ENCODE measurements around the gene SMIM24. TPM values are rescaled to one million over a fixed set of nuclear protein-coding genes. Genes with fewer than 3 reads are reported as not detected.

Gene SMIM24
- total RNA-seq, 1 experiment from 2014 or later: not detected

DNA sequence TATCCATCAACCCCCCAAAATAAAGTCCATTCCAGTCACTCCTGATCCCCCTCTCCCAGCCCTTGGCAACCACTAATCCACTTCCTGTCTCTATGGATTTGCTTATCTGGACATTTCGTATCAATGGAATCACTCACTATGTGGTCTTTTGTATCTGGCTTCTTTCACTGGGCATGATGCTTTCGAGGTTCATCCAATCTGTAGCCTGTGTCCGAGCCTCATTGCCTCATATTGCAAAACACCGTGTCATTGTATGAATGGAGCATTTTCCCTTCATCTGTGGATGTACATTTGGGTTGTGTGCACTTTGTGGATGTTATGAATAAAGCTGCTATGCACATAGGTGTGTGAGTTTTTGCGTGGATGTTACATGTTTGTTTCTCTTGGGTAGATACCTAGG, 24.4 kb upstream of the SMIM24 start:
- in situ Hi-C loops (cut with HindIII; ENCODE audit: low pct_unique_long_range_greater_than_20kb, low sequenced_read_pairs): no loop called here

DNA sequence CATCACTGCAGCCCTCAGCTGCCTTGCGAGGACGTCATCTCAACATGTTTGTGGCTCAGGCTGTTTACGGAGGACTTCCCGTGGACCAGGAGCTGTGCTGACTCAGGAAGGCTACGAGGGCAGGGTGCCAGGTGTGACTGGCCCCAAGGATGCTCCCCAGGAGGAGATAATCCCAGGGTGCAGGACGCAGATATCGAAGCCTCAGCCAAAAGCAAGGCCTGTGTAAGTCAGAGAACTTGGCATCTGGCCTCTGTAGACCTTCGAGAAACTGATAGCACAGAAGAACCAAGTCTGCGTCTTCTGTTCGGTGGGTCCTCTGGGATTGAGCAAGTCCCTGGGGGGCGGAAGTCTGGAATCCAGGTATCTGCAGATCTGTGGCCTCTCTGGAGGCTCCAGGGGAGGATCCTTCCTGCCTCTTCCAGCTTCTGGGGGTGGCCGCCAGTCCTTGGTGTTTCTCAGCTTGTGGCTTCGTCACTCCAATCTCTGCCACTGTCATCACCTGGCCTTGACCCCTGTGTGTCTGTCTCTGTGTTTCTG, 22.8 kb upstream of the SMIM24 start:
- in situ Hi-C loops (cut with HindIII; ENCODE audit: low pct_unique_long_range_greater_than_20kb, low sequenced_read_pairs): no loop called here
- DNase-seq (ENCODE audit: low read depth, low spot score): no peak

More for the DNA sequence above, 24.4 kb upstream of the SMIM24 start:
- DNase-seq (ENCODE audit: low read depth, low spot score): no peak

GRCh38 chr19:3501780-3502179, 21.5 kb upstream of the SMIM24 start:
- in situ Hi-C loops (cut with HindIII; ENCODE audit: low pct_unique_long_range_greater_than_20kb, low sequenced_read_pairs): no loop called here
- no peak for DNase-seq (ENCODE audit: low read depth, low spot score)

GRCh38 chr19:3500429-3501101, 20.2 kb upstream of the SMIM24 start, which contains the start of gene DOHH:
Gene DOHH, minus strand, starts transcription at chr19:3500674. Its CDS starts 3,860 bp downstream, at chr19:3496814.
- in situ Hi-C loops (cut with HindIII; ENCODE audit: low pct_unique_long_range_greater_than_20kb, low sequenced_read_pairs): no loop called here
- DNase-seq (ENCODE audit: low read depth, low spot score): peak; percentile 96

DNA sequence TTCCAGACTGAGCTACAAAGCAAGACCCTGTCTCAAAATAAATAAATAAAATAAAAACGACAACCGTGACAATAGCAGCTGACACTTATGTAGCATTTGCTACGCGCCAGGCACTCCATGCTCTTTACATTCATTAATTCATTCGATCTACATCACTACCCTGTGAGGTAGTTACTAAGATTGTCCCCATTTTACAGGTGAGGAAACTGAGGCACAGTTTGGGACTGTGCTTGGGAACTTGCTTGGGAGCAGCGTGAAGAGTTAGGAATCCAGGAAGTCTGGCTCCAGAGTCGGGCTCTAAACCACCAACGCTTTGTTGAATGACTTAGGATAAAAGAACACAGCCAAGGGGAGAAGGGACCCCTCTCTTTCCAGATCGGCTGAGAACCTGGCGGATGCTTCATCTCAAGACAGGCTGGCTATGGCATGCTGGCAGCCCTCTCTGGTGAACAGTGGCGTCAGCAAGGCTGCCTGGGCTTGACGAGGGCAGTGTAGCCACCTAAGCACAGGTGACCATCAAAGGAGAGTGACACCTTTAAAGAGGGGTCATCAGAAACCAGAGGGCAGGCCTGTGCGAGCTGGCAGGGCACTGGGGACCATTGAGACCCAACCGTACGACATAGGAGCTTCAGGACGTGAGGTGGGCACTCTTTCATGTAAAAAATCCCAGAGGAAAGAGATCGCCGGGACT, 19.6 kb upstream of the SMIM24 start:
- no peak for DNase-seq (ENCODE audit: low read depth, low spot score)
- in situ Hi-C loops (cut with HindIII; ENCODE audit: low pct_unique_long_range_greater_than_20kb, low sequenced_read_pairs): no loop called here

DNA sequence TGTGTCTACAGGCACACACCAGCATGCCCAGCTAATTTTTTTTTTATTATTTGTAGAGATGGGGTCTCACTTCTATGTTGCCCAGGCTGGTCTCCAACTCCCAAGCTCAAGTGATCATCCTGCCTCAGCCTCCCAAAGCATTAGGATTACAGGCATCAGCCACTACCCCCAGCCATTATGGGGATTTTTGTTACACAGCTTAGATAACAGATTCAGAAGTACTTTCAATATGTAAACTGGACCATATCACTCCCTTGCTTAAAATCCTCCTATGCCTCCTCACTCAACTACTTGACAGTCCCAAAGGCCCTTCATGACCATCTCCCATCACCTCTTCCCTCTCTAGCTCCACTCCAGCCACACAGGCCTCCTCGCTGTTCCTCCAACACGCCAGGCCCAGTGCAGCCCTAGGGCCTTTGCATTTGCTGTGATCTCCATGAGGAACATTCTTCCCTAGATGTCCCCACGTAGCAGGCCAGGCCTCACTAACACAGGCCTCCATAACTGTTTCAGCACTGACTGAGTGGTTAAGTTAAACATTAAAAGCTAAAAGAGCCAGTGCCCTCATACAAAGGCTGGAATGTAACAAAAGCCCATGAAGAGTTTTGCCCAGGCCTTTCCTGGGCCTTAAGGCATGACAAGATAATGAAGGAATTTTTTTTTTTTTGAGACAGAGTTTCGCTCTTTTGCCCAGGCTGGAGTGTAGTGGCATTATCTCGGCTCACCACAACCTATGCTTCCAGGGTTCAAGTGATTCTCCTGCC, 17.6 kb upstream of the SMIM24 start:
- in situ Hi-C loops (cut with HindIII; ENCODE audit: low pct_unique_long_range_greater_than_20kb, low sequenced_read_pairs): no loop called here
- no peak for DNase-seq (ENCODE audit: low read depth, low spot score)

DNA sequence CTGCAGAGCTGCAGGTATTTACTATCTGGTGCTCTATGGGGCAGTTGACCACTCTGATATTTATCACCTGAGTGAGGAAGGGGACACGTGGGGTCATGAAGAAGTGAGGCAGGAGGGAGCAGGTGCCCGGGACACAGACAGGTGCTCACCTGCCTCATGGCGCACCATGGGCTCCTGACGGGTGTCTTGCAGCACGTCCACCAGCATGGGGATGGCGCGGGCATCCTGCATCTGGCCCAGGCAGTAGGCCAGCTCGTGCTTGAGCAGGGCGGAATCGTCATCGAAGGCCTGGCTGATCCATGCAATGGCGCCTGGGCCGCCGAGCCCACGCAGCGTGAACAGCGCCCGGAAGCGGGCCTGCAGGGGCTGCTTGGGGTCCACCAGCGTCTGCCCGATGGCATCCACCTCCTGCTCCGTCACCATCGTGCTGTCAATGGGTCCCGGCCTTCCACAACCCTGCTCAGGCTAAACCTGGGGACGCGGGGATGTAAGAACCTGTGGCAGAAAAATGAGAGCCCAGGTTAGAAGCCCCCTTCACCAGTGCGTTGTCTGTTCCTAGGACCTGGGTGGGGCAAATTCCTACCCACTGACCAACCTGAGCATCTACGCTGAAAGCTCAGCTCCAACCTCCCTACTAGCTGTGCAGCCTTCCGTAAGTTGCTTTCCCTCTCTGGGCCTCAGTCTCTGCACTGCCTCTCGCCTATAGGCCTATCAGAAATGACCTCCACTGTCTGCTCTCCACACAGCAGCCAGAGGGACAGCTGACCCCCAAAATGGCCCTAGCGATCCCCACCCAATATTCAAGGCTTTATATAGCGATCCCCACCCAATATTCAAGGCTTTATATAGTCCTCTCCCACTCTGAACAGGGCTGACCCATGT, 16.3 kb upstream of the SMIM24 start:
- in situ Hi-C loops (cut with HindIII; ENCODE audit: low pct_unique_long_range_greater_than_20kb, low sequenced_read_pairs): no loop called here
- no peak for DNase-seq (ENCODE audit: low read depth, low spot score)

DNA sequence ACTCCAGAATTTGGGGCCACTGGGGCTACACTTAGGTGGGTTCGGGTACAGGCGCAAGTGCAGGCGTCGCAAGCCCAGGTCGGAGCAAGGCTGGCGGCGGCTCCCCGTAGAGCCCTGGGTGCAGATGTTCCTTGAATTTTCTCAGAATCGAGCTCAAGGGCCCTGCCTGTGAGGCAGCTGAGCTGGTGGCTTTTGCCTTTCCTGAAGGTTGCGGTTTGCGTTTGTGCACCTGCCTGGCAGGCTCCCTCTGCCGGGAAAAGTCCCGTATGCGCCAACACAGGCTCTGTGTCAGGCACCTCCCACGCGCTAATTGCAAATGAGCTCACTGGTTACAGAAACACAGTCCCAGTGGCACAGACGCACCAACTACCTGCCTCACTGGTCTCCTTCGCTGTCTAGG, 14.2 kb upstream of the SMIM24 start:
- in situ Hi-C loops (cut with HindIII; ENCODE audit: low pct_unique_long_range_greater_than_20kb, low sequenced_read_pairs): no loop called here
- no peak for DNase-seq (ENCODE audit: low read depth, low spot score)

DNA sequence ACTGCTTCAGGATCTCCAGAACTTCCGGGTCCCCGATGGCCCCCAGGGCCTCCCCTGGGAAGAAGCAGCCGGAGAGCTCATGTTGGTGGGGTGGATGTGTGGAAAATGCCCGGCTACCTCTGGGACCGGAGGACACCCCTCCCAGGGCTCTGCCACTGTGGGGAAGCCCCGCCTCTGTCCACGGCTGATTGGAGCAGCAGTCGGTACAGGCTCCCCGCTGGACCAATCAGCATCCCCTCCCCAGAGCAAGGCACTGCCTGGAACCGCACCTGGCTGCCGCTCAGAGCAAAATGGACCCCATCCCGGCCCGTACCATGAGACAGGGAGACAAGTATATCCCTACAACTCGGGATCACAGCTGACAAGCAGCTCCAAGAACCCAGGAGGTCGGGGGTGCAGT, 13.7 kb upstream of the SMIM24 start:
- in situ Hi-C loops (cut with HindIII; ENCODE audit: low pct_unique_long_range_greater_than_20kb, low sequenced_read_pairs): no loop called here
- DNase-seq (ENCODE audit: low read depth, low spot score): no peak

DNA sequence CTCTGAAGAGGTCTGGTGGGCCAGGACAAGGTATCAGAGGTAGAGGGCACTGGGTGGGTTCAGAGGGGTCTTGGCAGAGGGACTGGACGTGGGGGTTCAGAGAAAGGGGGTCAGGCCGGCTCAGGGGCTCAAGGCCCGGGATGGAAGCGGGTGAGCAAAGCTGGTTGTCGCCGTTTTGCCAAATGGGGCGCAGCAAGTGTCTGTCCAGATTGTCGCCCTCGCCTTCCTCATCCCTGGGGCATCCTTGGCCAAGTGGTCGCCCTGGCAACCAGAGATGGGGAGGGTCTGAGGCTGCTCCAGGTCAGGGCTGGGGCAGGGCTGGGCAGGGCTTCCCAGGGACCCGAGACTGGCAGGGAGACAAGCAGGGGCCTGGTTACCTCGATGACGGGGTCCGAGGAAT, 13.3 kb upstream of the SMIM24 start:
- DNase-seq (ENCODE audit: low read depth, low spot score): no peak
- in situ Hi-C loops (cut with HindIII; ENCODE audit: low pct_unique_long_range_greater_than_20kb, low sequenced_read_pairs): no loop called here

DNA sequence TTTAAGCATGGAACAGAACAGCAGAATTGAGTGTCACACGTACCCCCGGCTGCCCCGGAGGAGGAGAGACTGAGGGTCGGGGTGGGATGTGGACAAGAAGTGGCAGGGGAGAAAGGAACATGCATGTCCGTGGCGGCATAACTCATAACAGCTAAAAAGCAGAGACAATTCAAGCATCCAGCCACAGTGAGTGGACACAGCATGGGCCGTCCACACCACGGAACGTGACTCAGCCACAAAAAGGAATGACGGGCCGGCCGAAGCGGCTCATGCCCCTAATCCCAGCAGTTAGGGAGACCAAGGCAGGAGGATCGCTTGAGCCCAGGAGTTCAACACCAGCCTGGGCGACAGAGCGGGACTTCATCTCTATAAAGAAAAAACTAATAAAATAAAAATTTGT, 12.6 kb upstream of the SMIM24 start:
- in situ Hi-C loops (cut with HindIII; ENCODE audit: low pct_unique_long_range_greater_than_20kb, low sequenced_read_pairs): no loop called here

DNA sequence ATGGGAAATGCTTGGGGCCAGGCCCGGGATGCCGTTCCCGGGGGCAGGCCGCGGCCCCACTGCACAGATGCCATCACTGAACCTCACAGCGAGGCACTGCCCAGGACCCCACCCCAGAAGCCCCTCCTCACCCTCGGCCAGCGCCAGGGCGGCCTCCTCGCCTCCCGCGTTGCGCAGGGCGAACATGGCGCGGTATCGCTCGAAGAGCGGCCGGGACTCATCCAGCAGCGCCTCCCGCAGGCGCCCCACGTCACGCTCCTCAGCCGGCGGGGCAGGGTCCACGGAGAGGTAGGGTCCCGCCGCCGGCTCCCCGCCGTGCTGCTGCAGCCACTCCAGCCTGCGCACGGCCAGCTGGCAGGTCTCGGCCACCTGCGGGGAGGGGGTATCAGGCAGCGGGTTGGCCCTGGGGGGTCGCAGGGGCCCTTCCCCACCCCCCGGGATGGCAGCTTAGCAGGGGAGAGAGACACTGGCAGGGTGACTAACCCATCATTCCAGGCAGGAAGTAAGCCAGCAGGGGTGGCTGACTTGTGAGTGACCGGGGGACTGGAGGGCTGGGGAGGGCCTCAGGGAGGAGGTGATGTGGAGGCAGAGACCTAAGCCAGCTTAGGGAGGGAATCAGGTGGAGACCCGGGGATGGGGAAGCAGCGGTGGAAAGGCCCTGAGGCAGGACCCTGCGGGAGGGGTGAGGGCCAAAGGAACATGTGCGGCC, 12.0 kb upstream of the SMIM24 start:
- no peak for DNase-seq (ENCODE audit: low read depth, low spot score)
- in situ Hi-C loops (cut with HindIII; ENCODE audit: low pct_unique_long_range_greater_than_20kb, low sequenced_read_pairs): no loop called here

More for the DNA sequence above, 12.6 kb upstream of the SMIM24 start:
- DNase-seq (ENCODE audit: low read depth, low spot score): no peak

GRCh38 chr19:3491396-3492119, 11.2 kb upstream of the SMIM24 start:
- in situ Hi-C loops (cut with HindIII; ENCODE audit: low pct_unique_long_range_greater_than_20kb, low sequenced_read_pairs): no loop called here
- DNase-seq (ENCODE audit: low read depth, low spot score): no peak

GRCh38 chr19:3483226-3483628, 2.9 kb upstream of the SMIM24 start, which contains the start of gene SMIM44:
Gene SMIM44, minus strand, starts transcription at chr19:3483441. Its CDS starts 38 bp downstream, at chr19:3483403.
- in situ Hi-C loops (cut with HindIII; ENCODE audit: low pct_unique_long_range_greater_than_20kb, low sequenced_read_pairs): no loop called here
- DNase-seq (ENCODE audit: low read depth, low spot score): no peak

DNA sequence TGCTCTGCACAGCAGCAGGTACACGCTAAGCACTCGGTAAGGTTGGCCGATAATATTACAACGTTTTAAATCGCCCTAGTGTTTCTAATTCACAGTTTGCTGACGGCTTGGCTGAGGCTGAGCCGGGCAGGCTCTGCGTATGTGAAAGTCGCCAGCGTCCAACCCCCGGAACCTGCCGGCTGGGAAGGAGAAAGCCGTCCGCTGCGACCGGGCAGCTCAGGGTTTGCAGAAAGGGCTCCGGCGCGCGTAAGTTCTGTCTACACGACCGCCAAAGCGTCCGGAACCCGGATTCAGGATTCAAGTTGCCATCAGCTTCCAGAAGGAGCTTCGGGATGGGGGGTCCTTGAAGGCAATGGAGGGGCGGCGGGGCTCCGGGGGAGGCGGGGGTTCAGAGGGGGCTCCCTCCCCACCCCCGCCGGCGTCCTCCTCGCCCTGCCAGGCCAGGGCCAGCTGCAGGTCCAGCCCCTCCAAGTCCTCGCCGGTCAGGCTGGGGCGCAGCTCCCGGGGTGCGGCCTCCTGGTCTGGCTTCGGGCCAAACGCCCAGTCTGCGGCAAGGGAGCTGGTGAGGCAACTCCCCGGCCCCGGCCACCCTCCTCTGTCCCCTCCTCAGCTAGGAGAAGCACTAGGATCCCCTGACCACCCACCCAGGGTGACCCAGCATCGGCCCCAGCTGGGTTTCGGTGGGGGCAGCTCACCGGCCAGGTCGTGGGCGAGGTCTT, 2.3 kb upstream of the SMIM24 start:
- in situ Hi-C loops (cut with HindIII; ENCODE audit: low pct_unique_long_range_greater_than_20kb, low sequenced_read_pairs): no loop called here
- DNase-seq (ENCODE audit: low read depth, low spot score): no peak

Data from SK-MEL-5 (cell line).